ENCODE measurements around the gene VSTM2L. TPM values are rescaled to one million over a fixed set of nuclear protein-coding genes. Genes with fewer than 3 reads are reported as not detected.

The VSTM2L gene
- total RNA-seq, 1 experiment from 2014 or later, result 4.2 TPM

GRCh38 chr20:37878835-37879599 is 23.9 kb upstream of the VSTM2L start:
- DNase-seq (ENCODE audit: low read depth), result no peak

DNA sequence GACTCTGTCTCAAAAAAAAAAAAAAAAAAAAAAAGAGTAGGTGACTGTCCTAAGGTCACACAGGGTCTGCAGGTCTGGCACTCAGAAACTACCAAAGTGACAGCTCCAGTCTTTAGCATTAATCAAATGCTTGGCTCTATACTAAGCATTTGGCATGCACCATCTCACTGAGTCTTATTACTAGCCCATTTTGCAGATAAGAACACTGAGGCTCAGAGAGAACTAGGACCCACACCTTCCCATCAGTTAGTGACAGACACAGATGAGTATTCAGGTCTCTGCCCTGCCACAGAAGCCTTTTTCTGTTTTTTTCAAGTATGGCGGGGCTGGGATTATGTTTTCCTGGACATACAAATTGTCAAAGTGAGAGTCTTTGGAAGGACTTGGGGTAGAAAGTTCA is 23.1 kb upstream of the VSTM2L start:
- DNase-seq (ENCODE audit: low read depth), result no peak

DNA sequence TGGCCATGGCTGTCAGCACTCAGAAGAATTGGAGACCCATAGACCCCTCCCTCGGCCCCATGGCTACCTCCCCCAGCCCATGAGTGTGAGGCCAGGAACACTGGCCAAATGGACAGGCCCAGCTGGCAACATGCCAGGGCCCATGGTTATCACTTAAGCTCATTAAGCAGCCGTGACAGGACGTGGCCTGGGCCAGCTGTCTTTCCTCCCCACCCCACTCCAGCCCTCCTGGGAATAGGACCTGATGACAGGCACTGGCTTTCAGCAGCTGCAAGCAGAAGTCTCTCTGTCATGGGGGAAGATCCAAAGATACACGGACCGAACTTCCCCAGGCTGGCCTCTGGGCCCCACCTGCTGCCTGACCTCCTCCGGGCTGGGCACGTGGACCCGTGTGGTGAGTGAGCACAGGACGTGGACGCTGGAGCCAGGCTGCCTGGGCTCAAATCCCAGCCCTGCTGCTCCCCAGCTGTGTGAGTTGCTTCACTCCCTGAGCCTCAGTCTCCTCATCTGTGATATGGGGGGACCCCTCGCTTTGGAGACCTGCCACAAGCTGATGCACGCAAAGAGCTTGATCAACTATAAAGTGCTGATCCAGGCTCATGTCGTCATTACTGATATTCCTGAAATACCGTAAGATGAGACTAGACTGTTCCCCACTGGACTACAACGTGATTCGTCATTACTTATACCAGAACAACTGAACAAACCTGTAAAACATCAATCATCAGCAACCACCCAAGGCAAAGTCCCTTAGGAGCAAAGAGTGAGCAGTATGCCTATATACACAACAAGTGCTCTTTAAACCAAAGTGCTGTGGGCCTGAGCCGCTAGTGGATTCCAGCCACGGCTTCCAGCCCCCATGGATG is 22.0 kb upstream of the VSTM2L start:
- peak; percentile 26 for DNase-seq (ENCODE audit: low read depth)

DNA sequence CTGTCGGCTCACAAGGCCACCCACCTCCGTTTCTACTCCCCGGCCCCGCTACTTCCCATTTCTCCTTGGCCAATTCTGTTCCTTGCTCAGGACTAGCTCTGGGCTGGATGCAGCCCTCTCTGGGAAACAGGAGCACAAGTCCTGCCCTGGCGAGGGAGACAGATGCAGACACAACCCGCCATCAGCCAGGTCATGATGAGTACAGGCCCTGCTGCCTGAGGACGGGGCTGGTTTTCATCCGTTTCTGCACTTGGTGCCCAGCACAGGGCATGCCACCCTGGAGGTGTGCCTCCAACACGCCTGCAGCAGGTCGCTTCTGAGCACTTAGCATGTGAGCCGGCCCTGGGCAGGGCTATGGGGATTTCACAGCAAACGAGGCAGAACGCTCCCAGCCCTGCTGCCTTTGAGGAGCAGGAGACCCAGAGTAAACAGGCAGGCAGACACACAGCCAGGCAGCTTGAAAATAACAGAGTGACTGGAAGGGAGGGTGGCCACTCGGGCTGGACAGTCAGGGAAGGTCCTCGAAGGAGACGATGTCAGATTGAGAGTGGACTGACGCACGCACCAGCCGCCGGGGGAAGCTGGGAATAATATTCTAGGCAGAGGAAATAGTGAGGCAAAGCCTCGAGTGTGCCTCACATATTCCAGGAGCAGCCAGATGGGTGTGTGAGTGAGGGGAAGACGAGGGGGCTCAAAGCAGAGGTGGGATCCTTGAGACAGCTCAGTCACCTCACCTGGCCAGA is 21.2 kb upstream of the VSTM2L start:
- DNase-seq (ENCODE audit: low read depth), result no peak

GRCh38 chr20:37882961-37883712 is 19.8 kb upstream of the VSTM2L start:
- DNase-seq (ENCODE audit: low read depth), result no peak

- no peak for DNase-seq (ENCODE audit: low read depth)
Measured at GRCh38 chr20:37885042-37885441, 17.9 kb upstream of the VSTM2L start.

DNA sequence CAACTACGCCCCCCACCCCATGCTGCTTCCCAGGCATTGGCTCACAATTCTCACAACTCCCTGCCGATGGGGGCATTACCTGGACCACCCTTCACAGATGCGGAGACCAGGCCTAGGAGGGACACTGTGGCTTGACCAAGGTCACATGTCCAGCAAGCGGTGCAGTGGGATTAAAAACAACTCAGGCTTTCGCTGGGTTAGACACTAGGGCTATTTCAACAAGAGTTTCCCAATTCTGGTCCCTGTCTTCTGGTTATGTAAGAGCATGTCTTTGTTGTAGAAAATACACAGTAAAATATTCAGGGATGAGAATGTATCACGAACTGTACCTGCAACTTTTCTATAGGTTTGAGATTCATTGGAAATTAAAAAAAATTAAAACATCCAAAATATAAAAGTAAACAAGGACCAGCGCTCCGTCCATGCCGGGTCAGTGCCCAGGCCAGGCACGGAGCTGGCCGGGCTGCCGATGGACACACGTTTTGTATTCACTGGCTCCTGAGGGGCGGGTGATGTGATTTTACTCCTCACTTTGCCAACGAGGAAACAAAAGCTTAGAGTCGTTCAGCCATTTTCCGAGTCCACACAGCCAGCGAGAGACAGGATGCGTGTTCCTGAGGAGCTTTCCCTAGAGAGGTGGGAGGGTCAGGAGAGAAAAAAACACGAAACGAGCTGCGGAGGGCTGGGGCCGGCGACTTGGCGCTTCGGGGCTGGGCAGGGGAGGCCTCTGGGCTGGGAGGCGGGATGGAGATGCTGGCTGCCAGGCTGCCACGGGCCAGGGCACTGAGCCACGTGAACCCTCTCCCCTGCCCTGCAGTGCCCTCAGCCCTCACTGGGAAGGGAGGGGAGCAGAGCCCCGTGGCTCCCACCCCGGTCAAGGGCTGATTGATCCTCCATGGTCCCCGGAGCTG is 17.1 kb upstream of the VSTM2L start:
- DNase-seq (ENCODE audit: low read depth), result no peak

DNA sequence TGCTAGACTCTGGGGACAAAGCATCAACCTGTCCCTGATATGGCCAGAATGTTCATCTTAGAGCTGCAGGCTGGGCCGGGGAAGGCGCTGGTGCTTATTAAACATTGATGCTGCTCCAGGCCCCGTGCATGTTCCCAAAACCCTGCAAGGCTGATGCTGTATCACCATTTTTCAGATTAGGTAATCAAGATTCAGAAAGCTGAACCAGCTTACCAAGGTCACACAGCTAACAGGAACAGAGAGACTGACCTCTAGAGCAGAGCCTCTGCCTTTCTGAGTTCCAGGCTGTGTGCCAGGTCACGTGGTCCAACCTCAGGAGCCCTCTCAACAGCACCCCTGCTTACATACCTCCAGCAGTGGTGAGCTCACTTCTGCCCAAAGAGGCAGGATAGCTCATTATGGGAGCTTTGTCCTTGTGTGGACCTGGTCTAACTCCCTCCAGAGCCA is 16.1 kb upstream of the VSTM2L start:
- DNase-seq (ENCODE audit: low read depth), result peak; percentile 51

DNA sequence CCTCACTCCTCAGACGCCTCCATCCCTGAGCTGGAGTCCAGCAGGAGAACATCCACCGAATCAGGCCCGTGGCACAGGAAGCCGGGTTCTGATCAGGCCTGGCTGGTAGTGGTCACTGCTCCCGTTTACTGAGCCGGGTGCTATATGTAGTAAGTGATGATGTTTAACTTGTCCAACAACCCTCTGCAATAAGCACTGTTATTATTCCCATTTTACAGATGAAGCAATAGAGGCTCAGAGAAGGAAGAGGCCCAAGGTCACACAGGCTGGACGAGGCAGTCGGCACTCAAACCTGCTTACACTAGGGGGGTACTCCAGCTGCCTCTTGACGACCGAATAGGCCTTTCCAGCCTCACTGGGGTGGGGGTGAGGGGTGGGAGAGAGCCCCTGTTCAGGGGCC is 14.3 kb upstream of the VSTM2L start:
- DNase-seq (ENCODE audit: low read depth), result no peak

DNA sequence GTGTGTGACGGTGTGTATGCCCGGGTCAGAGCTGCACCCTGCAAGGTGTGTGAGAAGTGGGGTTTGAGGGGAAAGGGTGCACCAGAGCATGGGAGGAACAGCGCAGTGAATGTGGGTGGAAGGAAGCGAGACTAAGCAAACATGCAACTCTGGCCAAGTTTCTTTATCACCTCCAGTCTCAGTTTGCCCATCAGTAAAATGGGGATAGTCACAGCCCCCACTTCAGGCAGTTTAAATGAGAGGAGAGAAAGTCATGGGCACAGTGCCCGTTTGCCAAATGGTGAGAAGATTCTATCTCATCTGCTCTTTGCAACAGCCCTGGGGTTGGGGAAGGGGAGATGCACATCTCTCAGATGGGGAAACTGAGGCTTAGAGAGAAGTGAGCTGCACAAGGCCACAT is 12.8 kb upstream of the VSTM2L start:
- no peak for DNase-seq (ENCODE audit: low read depth)

DNA sequence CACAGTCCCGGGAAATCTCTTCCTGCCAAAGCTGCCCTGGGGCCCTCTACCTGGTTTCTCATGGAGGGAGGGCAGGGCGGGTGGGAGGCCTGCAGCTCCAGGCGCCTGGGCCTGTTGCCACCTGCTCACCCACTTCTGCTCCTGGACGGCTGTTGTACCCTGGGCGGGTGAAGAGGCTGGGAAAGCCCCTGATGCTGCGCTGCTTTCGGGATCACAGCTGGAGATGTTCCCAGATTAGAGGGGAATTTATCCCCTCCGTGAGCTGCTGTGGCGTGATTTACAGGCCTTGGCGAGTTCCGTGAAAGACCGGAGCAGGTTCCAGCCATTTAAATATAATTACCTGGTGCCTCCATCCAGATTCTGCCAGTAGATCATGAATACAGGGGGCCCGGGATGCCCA is 12.3 kb upstream of the VSTM2L start:
- DNase-seq (ENCODE audit: low read depth), result no peak

DNA sequence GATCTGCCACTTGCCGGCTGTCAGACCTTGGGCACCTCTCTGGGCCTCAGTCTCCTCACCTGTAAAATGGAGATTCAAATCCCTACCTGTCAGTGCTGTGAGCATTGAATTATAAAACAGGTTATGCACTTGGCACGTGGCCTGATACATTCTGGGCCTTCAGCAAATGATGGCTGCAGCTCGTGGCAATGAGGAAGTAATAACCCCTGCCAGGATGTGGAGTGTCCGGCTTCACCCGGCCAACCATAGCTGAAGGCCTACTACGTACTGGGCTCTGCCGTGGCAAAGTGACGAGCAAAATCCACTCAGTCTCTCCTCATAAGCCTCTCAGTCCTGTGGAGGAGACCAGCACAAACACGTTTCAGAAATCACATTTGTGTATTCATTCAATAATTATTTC is 10.9 kb upstream of the VSTM2L start:
- no peak for DNase-seq (ENCODE audit: low read depth)

DNA sequence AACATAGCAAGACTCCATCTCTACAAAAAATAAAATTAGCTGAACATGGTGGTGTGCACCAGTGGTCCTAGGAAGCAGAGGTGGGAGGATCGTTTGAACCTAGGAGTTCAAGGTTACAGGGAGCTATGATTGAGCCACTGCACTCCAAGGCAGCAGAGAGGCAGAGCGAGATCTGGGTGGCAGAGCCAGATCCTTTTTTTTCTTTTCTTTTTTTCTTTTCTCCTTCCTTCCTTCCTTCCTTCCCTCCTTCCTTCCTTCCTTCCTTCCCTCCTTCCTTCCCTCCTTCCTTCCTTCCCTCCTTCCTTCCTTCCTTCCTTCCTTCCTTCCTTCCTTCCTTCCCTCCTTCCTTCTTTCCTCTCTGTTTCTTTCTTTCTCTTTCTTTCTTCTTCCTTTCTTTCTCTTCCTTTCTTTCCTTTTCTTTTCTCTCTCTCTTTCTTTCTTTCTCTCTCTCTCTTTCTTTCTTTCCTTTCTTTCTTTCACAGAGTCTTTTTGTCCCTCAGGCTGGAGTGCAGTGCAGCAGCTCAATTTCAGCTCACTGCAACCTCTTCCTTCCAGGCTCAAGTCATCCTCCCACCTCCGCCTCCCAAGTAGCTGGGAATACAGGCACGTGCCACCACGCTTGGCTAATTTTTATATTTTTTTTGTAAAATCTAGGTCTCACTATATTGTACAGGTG is 9.2 kb upstream of the VSTM2L start:
- no peak for DNase-seq (ENCODE audit: low read depth)

DNA sequence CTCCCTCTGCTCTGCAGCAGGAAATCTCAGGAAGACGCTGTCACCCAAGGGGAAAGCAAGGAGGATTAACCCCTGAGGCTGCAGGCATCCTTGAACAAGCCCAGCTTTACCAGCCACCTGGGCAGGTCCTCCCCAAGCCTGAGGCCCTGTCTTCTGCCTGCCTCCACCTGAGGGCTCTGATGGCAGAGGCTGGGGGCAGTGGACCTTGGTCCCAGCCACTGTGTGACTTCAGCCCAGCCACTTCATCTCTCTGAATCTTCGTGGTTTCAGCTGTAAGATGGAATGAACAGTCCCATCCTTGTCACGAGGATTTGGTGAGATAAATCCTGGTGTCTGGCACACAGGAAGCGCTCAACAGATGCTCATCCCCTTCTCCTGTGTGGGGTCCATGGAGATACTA is 8.5 kb upstream of the VSTM2L start:
- no peak for DNase-seq (ENCODE audit: low read depth)

- DNase-seq (ENCODE audit: low read depth), result no peak
Measured at GRCh38 chr20:37895166-37895565, 7.8 kb upstream of the VSTM2L start.

GRCh38 chr20:37896932-37897548 is 5.9 kb upstream of the VSTM2L start:
- no peak for DNase-seq (ENCODE audit: low read depth)

- no peak for DNase-seq (ENCODE audit: low read depth)
Measured at GRCh38 chr20:37898233-37899104, 4.5 kb upstream of the VSTM2L start.

Measured in M059J (cell line).